Adrenal gland (tissue), 12 donors: ENCODE results near the gene NFIB. TPM values are rescaled to one million over a fixed set of nuclear protein-coding genes. Genes with fewer than 3 reads are reported as not detected.
A peak's percentile ranks its signal among the peaks of the same experiment; 100 is the strongest.

Experiments used
- DNase-seq, 7 donors: peaks; one replicate each; pipeline ENCODE4 v3.0.0-alpha.2; 2019 to 2020
- H3K27ac ChIP-seq, 5 donors: fragments of 200-600 bp; sonication (generic) in 4 of 5; 1 replicate in 3 of 5; 2 replicates in 2 of 5; pipeline versions ENCODE4 v1.5.1 to v1.8.0; 2016 to 2020; ENCODE audit warnings: mild to moderate bottlenecking in 1 of 5
- H3K27me3 ChIP-seq: fragments of 200-600 bp; 2 replicates; pipeline ENCODE4 v1.8.0; 2021
- H3K36me3 ChIP-seq, 2 donors: fragments of 200-600 bp; replicated peaks in 1 of 2; 1 replicate in 1 of 2; 2 replicates in 1 of 2; pipeline versions ENCODE4 v1.5.1 to v1.8.0; 2018 to 2022
- H3K4me1 ChIP-seq, 2 donors: fragments of 200-600 bp; replicated peaks in 1 of 2; 1 replicate in 1 of 2; 2 replicates in 1 of 2; pipeline versions ENCODE4 v1.5.1 to v1.8.0; 2018 to 2021
- H3K4me3 ChIP-seq, 4 donors: fragments of 200-600 bp; sonication (generic) in 3 of 4; one replicate each; pipeline ENCODE4 v1.5.1; 2016 to 2018
- H3K9me3 ChIP-seq, 3 donors: fragments of 200-600 bp; sonication (generic) in 1 of 3; replicated peaks in 1 of 3; 1 replicate in 2 of 3; 2 replicates in 1 of 3; pipeline versions ENCODE4 v1.5.1 to v1.8.0; 2016 to 2021
- CTCF ChIP-seq, 6 experiments: fragments of 450-650 bp in 4 of 6; fragments of 200-600 bp in 2 of 6; sonication (generic) in 1 of 6; IDR thresholded peaks; 1 replicate in 5 of 6; 2 replicates in 1 of 6; pipeline versions ENCODE4 v1.5.1 to v1.8.0; 2016 to 2021; ENCODE audit warnings: antibody characterized with exemption in 6 of 6, mild to moderate bottlenecking in 2 of 6, moderate library complexity in 1 of 6
- POLR2A ChIP-seq, 2 donors: fragments of 450-650 bp; IDR thresholded peaks; one replicate each; pipeline ENCODE4 v1.6.1; 2017; ENCODE audit warnings: antibody characterized with exemption in 2 of 2, mild to moderate bottlenecking in 2 of 2, moderate library complexity in 1 of 2
- WGBS, 4 donors: extraction: QIAGEN DNeasy Blood & Tissue Kit in 2 of 4; methylation state at CpG; one replicate each; pipeline versions ENCODE4 v1.1.5 to v1.1.7; 2013 to 2017; 5-methylcytosine and 5-hydroxymethylcytosine counted together
- intact Hi-C, 2 donors: fragments of 100-400 bp; cut with DNase I; formaldehyde crosslinking; loops; one replicate each; pipeline versions ENCODE4 v1.14.1 to v1.15.0; 2022 to 2023
- polyA plus RNA-seq, 3 donors: library from polyadenylated mRNA; stranded (reverse); fragments of 200-250 nt in 2 of 3; fragments of 350-450 nt in 1 of 3; fragmentation: Illumina TruSeq in 1 of 3; extraction: RNeasy Lipid Tissue Mini Kit (QIAGEN cat#74804) in 1 of 3; gene quantifications; one replicate each; pipeline ENCODE4 v1.2.3, GENCODE V29; 2013 to 2014
- total RNA-seq, 9 donors: library from RNA; depleted of rRNA in 4 of 9; stranded (reverse); fragments of >200 nt in 4 of 9; fragments of 120-200 nt in 1 of 9; fragmentation: NEBNext Ultra II Directional in 1 of 9; extraction: Animal tissue kit (Norgen Biotek cat#: 25700) in 1 of 9; gene quantifications; one replicate each; pipeline versions ENCODE4 v1.1.0 to v1.2.4, GENCODE V29; 2013 to 2023
- donor health status: healthy with polysubstance abuse.
- donor health status: Bipolar disorder and iron deficiency.
- donor health status: DM: yes; HTN: yes; CAD: no.
- donor health status: DM: no; HTN: no; CAD: no.
- donor health status: DM: no; HTN: no; CAD: no.
- donor health status: DM: yes; HTN: yes; CAD: no.

The NFIB gene
- total and polyA plus RNA-seq, 12 donors, result 10.9 to 84.1 (median 43.0) TPM

- peaks cover 0 to 41% of the 10 kb centered on the region in 2 donors for H3K4me1 ChIP-seq
- no peaks in the 10 kb centered on the region for H3K9me3 ChIP-seq
- intact Hi-C loops, result no loop called here
- peak overlapping the region in 3 of 4 donors; percentile 56 to 98 (median 83) for H3K4me3 ChIP-seq
- 10 to 12% (median 11%) methylated on average over 9 of the region's 9 CpGs for WGBS, 4 donors
- TF ChIP-seq POLR2A (IDR thresholded peaks at IDR 0.05) (no peak), CTCF (IDR thresholded peaks at IDR 0.05) (no peak)
- H3K27ac ChIP-seq, result peak overlapping the region in 4 of 5 donors; percentile 8 to 96 (median 86)
- no peaks in the 10 kb centered on the region for H3K36me3 ChIP-seq
- no peaks in the 10 kb centered on the region for H3K27me3 ChIP-seq
- DNase-seq, result no peak
Measured at GRCh38 chr9:14321517-14322130, 7.7 kb upstream of the NFIB start.

GRCh38 chr9:14320271-14321181 is 6.6 kb upstream of the NFIB start:
- intact Hi-C loops, result no loop called here
- Histone ChIP-seq H3K27ac (peak overlapping the region in 4 of 5 donors; percentile 43 to 96 (median 86)), H3K4me3 (peak overlapping the region in 1 of 4 donors; percentile 98), H3K4me1 (peaks cover 0 to 47% of the 10 kb centered on the region in 2 donors), H3K9me3 (no peaks in the 10 kb centered on the region), H3K36me3 (no peaks in the 10 kb centered on the region), H3K27me3 (no peaks in the 10 kb centered on the region)
- 55 to 69% (median 58%) methylated on average over 14 of the region's 14 CpGs for WGBS, 4 donors
- TF ChIP-seq CTCF (IDR thresholded peaks at IDR 0.05) (no peak), POLR2A (IDR thresholded peaks at IDR 0.05) (no peak)
- DNase-seq, result no peak

GRCh38 chr9:14318934-14319580 is 5.1 kb upstream of the NFIB start:
- no peak for TF ChIP-seq CTCF (IDR thresholded peaks at IDR 0.05)
- no peak for TF ChIP-seq POLR2A (IDR thresholded peaks at IDR 0.05)
- no peak overlapping the region for H3K4me3 ChIP-seq
- intact Hi-C loops, result no loop called here
- no peak for DNase-seq
- H3K27ac ChIP-seq, result peak overlapping the region in 2 of 5 donors; percentile 38 to 82
- peaks cover 0 to 47% of the 10 kb centered on the region in 2 donors for H3K4me1 ChIP-seq
- H3K36me3 ChIP-seq, result no peaks in the 10 kb centered on the region
- 34 to 46% (median 42%) methylated on average over 4 of the region's 4 CpGs for WGBS, 4 donors
- no peaks in the 10 kb centered on the region for H3K27me3 ChIP-seq
- H3K9me3 ChIP-seq, result no peaks in the 10 kb centered on the region

- Histone ChIP-seq H3K27me3 (no peaks in the 10 kb centered on the region), H3K27ac (peak overlapping the region in 2 of 5 donors; percentile 38 to 82), H3K4me3 (no peak overlapping the region), H3K36me3 (no peaks in the 10 kb centered on the region), H3K9me3 (no peaks in the 10 kb centered on the region), H3K4me1 (peaks cover 0 to 44% of the 10 kb centered on the region in 2 donors)
- TF ChIP-seq CTCF (IDR thresholded peaks at IDR 0.05) (no peak), POLR2A (IDR thresholded peaks at IDR 0.05) (no peak)
- 43 to 54% (median 51%) methylated on average over 2 of the region's 2 CpGs for WGBS, 4 donors
- no peak for DNase-seq
- intact Hi-C loops, result no loop called here
Measured at GRCh38 chr9:14318361-14318760, 4.4 kb upstream of the NFIB start.
